Activated CD8-positive, alpha-beta T cell treated with anti-CD3 and anti-CD28 coated beads, Interleukin-2, amount 10 ng/mL, durations not matched to agents 7 days and 5 days (primary cell): ENCODE measurements around the gene ROBO3. TPM values are rescaled to one million over a fixed set of nuclear protein-coding genes. Genes with fewer than 3 reads are reported as not detected.

Experiments
- ATAC-seq: fragments of 150-1000 bp; cut with Tn5 transposase; one replicate; pipeline ENCODE4 v1.10.0; 2021; ENCODE audit warnings: moderate library complexity
- CTCF ChIA-PET: fragments of 350-600 bp; sonication (Branson Sonifier 250); formaldehyde crosslinking; loops from one replicate; lab custom pipeline; 2021; ENCODE audit warnings: antibody characterized with exemption; lab: Charles Lee
- POLR2A ChIA-PET: fragments of 350-600 bp; sonication (Branson Sonifier 250); formaldehyde crosslinking; loops from one replicate; lab custom pipeline; 2021; ENCODE audit warnings: antibody characterized with exemption; lab: Charles Lee
- DNase-seq: peaks from one replicate; pipeline ENCODE4 v3.0.0-alpha.2; 2020
- H3K27ac Mint-ChIP-seq: one replicate; pipeline ENCODE4 v1.8.0; 2021; ENCODE audit warnings: mild to moderate bottlenecking, mixed read lengths
- H3K27me3 Mint-ChIP-seq: one replicate; pipeline ENCODE4 v1.8.0; 2021; ENCODE audit warnings: low read depth, mixed read lengths
- H3K36me3 Mint-ChIP-seq: one replicate; pipeline ENCODE4 v1.8.0; 2021; ENCODE audit warnings: low read depth, mixed read lengths
- H3K4me1 Mint-ChIP-seq: one replicate; pipeline ENCODE4 v1.8.0; 2021; ENCODE audit warnings: low read depth, mixed read lengths
- H3K4me3 Mint-ChIP-seq: one replicate; pipeline ENCODE4 v1.8.0; 2021; ENCODE audit warnings: mild to moderate bottlenecking, mixed read lengths
- H3K9me3 Mint-ChIP-seq: one replicate; pipeline ENCODE4 v1.8.0; 2022; ENCODE audit warnings: mixed read lengths; ENCODE audit not compliant: insufficient read depth
- total RNA-seq, 2 experiments: library from RNA; stranded (reverse); gene quantifications; one replicate each; pipeline ENCODE4 v1.2.3, GENCODE V29; 2021

ROBO3 gene
- total RNA-seq, 2 experiments from 2014 or later, result 9.4 to 10.5 TPM

DNA sequence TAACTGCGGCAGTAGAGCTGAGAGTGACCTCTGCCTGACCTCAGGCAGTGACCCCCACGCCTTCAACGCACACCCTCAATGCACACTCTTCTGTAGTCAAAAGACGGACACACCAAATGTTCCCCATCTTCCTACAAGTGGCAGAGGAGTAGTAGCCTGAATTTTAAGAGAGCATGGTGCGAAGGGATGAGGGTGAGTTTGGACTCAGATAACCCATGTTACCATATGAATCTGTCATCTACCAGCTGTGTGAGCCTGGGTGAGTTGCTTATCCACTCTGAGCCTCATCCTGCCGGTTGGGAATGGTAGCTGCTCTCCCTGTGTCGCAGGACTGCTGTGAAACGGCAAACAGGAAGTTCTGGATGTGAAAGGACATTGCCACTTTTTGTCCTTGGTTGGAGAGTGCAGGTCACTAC, 20.6 kb upstream of the ROBO3 start:
- ChIA-PET POLR2A (no interaction called here), CTCF (interaction anchor here (1.4 to 1.5 kb wide), 2 partner anchors 46 to 52 kb away, joined by 3 to 4 read pairs; no protein-coding TSS in a partner anchor)
- peaks cover 92% of the 10 kb centered on the region for H3K27me3 Mint-ChIP-seq
- no peak for ATAC-seq
- DNase-seq, result no peak
- H3K9me3 Mint-ChIP-seq, result no peaks in the 10 kb centered on the region
- no peak overlapping the region for H3K4me3 Mint-ChIP-seq
- no peaks in the 10 kb centered on the region for H3K36me3 Mint-ChIP-seq
- peaks cover 6% of the 10 kb centered on the region for H3K4me1 Mint-ChIP-seq
- H3K27ac Mint-ChIP-seq, result no peak overlapping the region

DNA sequence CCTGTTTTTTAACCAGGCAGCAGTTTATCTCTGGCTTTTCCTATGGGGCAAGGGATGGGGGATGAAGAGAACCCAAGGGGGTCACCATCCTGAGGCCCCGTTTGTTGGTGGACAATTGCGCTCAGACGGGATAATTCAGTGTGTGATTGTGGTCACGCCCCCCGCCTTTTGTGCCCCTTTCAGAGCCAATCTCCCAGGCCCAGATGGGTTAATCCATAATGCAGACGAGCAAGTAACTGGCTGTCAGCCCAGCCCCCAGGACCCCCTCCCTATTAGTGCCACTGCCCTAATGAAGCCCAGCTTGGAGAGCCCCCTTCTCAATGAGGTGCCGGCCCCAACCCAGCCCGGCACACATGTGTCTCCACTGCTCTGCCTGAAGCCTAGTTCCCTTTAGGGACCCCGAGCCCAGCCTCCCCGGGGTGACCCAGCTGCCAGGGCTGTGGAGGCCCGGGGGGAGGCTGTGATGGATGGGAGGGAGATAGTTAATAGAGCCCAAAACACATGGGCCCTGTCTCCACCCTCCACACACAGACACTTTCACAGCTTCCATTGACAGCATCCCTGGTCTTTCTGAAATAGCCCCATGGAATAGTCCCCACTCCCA, 19.1 kb upstream of the ROBO3 start:
- ChIA-PET CTCF (interaction anchor here (1.3 kb wide), 1 partner anchor 19 kb away, joined by 5 read pairs; the partner anchor contains the start of gene ROBO3), POLR2A (no interaction called here)
- DNase-seq, result no peak
- peaks cover 88% of the 10 kb centered on the region for H3K27me3 Mint-ChIP-seq
- ATAC-seq, result no peak
- no peaks in the 10 kb centered on the region for H3K9me3 Mint-ChIP-seq
- no peaks in the 10 kb centered on the region for H3K36me3 Mint-ChIP-seq
- no peak overlapping the region for H3K4me3 Mint-ChIP-seq
- H3K27ac Mint-ChIP-seq, result no peak overlapping the region
- H3K4me1 Mint-ChIP-seq, result peaks cover 2% of the 10 kb centered on the region

DNA sequence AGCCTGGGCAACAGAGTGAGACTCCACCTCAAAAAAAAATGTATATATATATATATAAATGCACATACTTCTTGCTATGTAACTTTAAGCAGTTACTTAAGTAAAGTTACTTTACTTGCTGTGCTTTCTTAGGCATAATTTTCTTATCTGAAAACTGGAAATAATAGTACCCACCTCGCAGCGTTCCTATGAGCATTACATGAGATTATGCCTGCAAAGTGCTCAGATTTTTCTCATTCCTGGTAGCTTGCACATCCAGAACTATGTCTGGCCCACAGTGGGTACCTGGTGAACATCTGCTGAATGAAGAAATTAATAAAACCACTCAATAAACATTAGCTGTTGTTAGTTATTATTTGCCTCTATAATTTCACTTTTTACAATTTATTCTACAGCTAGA, 6.1 kb upstream of the ROBO3 start:
- POLR2A ChIA-PET, result no interaction called here
- CTCF ChIA-PET, result interaction anchor here (1.0 kb wide), 1 partner anchor 21 kb away, joined by 4 read pairs; no protein-coding TSS in a partner anchor
- Mint-ChIP-seq H3K27me3 (peaks cover 41% of the 10 kb centered on the region), H3K4me1 (no peaks in the 10 kb centered on the region), H3K9me3 (no peaks in the 10 kb centered on the region), H3K36me3 (no peaks in the 10 kb centered on the region), H3K27ac (no peak overlapping the region), H3K4me3 (no peak overlapping the region)
- no peak for DNase-seq
- no peak for ATAC-seq

DNA sequence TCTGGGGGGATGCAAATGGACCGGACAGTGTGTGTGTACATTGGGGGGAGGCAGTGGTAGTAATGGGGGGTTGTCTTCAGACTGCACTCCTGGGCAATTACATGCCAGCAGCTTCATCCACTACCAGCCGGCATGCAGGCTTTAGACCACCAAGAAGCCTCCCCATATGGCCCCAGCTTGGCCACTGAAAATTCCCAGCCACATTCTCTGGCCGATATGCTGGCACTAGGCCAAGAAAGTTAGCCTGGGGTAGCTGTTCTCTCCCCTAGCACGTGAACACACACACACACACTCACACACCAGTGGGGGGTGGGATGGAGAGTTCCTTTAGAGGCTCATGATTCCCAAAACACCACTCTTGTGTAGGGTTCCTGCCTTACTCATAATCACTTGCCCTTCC, 3.6 kb upstream of the ROBO3 start:
- ATAC-seq, result no peak
- Mint-ChIP-seq H3K27me3 (peaks cover 58% of the 10 kb centered on the region), H3K36me3 (no peaks in the 10 kb centered on the region), H3K4me3 (no peak overlapping the region), H3K27ac (no peak overlapping the region), H3K9me3 (no peaks in the 10 kb centered on the region), H3K4me1 (peaks cover 6% of the 10 kb centered on the region)
- POLR2A ChIA-PET, result no interaction called here
- DNase-seq, result no peak
- CTCF ChIA-PET, result interaction anchor here (1.3 to 1.8 kb wide), 3 partner anchors 15 to 25 kb away, joined by 3 to 5 read pairs (median 4); no protein-coding TSS in a partner anchor

DNA sequence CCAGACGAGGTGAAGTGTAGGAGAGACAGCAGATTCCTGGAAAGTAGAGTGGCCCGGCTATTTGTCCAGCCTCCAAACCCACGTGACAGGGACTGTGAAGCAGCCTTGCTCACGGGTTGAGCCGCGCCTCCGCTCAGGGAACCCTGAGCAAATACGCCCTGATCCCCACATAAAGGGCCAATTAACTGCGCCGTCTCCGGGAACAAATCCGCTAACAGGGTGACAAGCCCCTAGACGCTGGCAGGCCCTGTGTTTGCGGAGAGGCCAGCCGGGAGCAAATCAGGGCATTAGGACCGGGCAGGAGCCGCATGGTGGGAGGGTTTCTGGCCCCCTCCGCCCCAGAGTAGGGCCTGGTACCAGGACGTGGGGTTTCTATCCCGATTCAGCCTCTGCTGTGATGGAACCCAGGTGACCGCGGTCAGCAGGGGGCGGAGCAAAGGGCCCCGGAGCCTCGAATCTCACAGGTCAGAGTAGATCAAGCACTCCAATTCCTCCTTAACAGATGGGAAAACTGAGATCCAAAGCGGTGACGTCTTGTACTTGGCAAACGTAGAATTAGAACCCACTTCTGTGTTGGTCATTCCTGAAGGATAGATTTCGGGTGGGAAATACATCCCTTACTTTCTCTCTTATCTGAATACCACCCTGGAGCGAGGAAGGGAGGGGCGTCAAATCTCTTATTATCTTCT, 2.0 kb upstream of the ROBO3 start:
- Mint-ChIP-seq H3K36me3 (no peaks in the 10 kb centered on the region), H3K4me1 (peaks cover 11% of the 10 kb centered on the region), H3K27ac (no peak overlapping the region), H3K9me3 (no peaks in the 10 kb centered on the region), H3K4me3 (no peak overlapping the region), H3K27me3 (peaks cover 72% of the 10 kb centered on the region)
- CTCF ChIA-PET, result interaction anchor here (1.8 kb wide), 1 partner anchor 13 kb away, joined by 5 read pairs; no protein-coding TSS in a partner anchor
- DNase-seq (no peak), ATAC-seq (no peak)
- POLR2A ChIA-PET, result no interaction called here

DNA sequence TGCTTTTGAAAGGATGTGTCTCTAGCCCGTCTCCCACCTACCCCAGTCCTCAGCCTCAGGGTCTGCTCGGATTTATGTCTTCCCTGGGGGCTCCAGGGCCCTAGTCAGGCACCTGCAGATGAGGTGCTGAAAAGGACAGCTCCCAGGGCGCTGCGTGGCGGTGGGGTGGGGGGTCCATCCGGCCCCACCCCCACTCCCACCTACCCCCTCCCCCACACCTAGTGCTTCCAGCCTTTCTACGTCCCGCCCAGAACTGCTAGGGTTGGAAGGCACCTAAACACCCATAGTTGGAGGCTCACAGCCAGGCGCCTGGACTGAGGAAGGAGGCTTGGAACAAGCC, 1.4 kb upstream of the ROBO3 start:
- Mint-ChIP-seq H3K4me3 (no peak overlapping the region), H3K27me3 (peaks cover 77% of the 10 kb centered on the region), H3K27ac (no peak overlapping the region), H3K4me1 (peaks cover 15% of the 10 kb centered on the region), H3K9me3 (no peaks in the 10 kb centered on the region), H3K36me3 (no peaks in the 10 kb centered on the region)
- ChIA-PET CTCF (no interaction called here), POLR2A (no interaction called here)
- ATAC-seq, result no peak
- DNase-seq, result no peak

DNA sequence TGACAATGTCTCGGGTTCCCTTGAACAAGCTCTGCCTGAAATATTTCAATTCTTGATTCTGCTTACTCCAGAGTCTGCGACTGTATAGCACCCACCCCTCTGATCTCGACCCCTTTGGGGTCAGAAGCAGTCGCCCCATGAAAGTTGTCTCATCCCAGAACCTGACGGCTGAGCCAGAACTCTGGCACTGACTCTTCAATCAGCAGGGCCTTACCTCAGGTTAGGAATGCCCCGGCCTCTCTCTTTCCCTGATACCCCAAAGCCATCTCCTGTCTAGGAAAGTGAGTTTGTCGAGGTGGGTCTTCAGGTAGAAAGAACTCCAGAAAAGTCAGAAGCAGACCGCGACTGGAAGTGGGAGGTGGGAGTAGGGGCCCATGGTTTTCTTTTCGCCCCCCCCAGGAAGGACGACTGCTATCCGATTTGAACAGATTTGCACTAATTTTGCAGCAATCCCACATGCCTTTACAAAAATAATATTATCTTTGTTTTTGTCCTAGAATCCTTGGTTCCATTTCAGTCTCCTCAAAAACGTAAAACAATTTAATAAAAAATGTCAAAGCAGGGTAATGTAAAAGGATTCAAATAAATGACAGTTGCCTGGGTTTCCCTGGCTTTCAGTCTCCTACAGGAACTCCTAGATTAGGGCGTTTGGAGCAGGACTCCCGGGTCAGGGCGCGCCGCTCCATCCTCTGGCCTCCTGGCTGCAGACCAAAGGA, 898 bp upstream of the ROBO3 start:
- no peak for DNase-seq
- POLR2A ChIA-PET, result no interaction called here
- Mint-ChIP-seq H3K27ac (no peak overlapping the region), H3K4me3 (no peak overlapping the region), H3K27me3 (peaks cover 82% of the 10 kb centered on the region), H3K36me3 (no peaks in the 10 kb centered on the region), H3K4me1 (peaks cover 21% of the 10 kb centered on the region), H3K9me3 (no peaks in the 10 kb centered on the region)
- ATAC-seq, result no peak
- CTCF ChIA-PET, result no interaction called here

DNA sequence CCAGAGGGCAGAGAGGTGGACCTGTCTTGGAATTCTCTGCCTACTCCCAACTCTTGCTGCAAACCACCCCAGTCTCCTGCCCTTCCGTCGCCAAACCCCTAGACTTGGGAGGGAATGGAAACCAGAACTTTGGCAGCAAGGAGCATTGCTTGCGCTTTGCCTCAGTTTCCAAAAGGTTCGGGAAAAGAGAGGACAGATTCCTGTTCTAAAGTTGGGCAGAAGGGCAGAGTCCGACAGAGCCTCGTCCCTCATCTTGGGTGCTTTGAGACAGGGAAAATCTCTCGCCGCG, 396 bp upstream of the ROBO3 start:
- no peak for ATAC-seq
- peaks cover 85% of the 10 kb centered on the region for H3K27me3 Mint-ChIP-seq
- CTCF ChIA-PET, result interaction anchor here (1.3 to 1.4 kb wide), 2 partner anchors 18 to 33 kb away, joined by 4 to 5 read pairs; no protein-coding TSS in a partner anchor
- POLR2A ChIA-PET, result no interaction called here
- no peak for DNase-seq
- H3K4me1 Mint-ChIP-seq, result peaks cover 21% of the 10 kb centered on the region
- no peak overlapping the region for H3K27ac Mint-ChIP-seq
- no peaks in the 10 kb centered on the region for H3K36me3 Mint-ChIP-seq
- no peaks in the 10 kb centered on the region for H3K9me3 Mint-ChIP-seq
- H3K4me3 Mint-ChIP-seq, result no peak overlapping the region

DNA sequence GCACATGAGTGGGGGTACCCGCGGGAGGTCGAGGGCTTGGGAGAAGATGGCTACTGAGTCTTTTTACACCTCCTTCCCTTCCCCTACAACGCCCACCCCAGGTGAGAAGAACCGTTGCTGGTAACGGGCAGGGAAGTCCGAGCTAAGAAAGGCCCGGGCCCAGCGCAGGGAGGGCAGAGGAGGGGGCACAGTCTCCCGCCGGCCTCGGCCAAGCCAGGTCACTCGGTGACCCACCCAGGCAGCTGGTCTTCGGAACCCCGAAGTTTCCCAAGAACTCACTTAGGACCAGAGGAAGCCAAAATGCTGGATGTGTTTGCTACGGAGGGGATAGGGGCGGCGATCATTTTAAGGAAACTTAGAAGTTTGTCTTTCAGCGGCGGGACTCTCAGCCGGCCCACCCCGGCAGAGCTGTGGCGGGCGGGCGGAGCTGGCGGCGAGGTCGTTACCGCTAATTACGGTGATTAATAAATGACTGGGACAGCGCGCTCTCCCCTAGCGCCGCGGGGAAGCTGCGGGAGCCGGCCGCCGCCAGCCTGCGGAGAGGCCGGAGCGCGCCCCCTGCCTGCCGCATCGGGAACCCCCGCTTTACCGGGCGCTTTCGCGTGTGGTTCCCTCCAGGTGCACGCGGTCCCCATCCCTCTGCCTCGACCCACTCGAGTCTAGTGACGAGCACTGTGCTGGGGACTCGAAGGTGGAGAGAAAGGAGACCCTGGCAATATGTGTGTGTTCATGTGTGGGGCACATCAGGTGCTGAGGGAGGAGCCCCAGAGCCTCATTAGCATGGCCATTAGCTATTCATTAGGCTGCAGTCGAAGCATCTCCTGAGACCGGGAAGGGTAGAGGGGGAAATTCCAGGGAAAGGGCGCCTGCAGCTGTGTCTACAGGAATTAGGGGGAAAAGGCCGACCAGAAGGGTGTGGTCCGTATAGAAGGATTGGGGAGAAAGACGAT, 945 bp downstream of the ROBO3 start:
- Mint-ChIP-seq H3K36me3 (no peaks in the 10 kb centered on the region), H3K9me3 (no peaks in the 10 kb centered on the region), H3K4me3 (no peak overlapping the region), H3K27ac (no peak overlapping the region), H3K4me1 (peaks cover 21% of the 10 kb centered on the region), H3K27me3 (peaks cover 88% of the 10 kb centered on the region)
- DNase-seq (peak; percentile 60), ATAC-seq (peak; percentile 57)
- CTCF ChIA-PET, result interaction anchor here (0.7 to 2.5 kb wide), 22 partner anchors 8 to 231 kb away, joined by 3 to 19 read pairs (median 5); partner anchors contain the start of genes CCDC15, SIAE and SPA17
- POLR2A ChIA-PET, result interaction anchor here (1.0 kb wide), 1 partner anchor 10 kb away, joined by 4 read pairs; no protein-coding TSS in a partner anchor

DNA sequence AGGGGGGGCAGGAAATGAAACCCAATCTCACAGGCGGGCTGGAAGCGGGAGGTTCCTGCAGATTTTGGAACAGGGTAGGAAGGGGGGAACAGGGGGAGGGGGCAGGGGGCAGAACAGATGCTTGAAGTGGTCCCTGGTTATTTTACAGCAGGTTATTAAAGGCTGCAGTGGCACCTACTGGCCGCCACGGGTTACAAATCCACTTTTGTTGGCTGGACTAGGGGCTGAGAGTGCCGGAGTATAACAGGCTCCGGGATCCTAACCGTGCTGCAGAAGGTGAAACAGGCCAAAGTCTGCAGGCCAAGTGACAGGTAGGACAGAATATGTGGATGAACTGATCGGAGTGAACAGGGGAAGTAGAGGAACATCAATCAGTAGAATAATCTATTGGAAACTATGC, 2.5 kb downstream of the ROBO3 start:
- Mint-ChIP-seq H3K9me3 (no peaks in the 10 kb centered on the region), H3K27me3 (peaks cover 87% of the 10 kb centered on the region), H3K36me3 (no peaks in the 10 kb centered on the region), H3K4me1 (peaks cover 21% of the 10 kb centered on the region), H3K27ac (no peak overlapping the region), H3K4me3 (no peak overlapping the region)
- DNase-seq (peak; percentile 46), ATAC-seq (no peak)
- CTCF ChIA-PET, result interaction anchor here (0.8 to 2.5 kb wide), 6 partner anchors 9 to 452 kb away, joined by 3 to 19 read pairs (median 12); partner anchors contain the start of gene CCDC15
- POLR2A ChIA-PET, result no interaction called here
